BJ (cell line): ENCODE data around the gene MS4A6E. TPM values are rescaled to one million over a fixed set of nuclear protein-coding genes. Genes with fewer than 3 reads are reported as not detected.

Experiments used
- CTCF ChIA-PET: fragments of 350-600 bp; formaldehyde crosslinking; extraction: SDS; loops from one replicate; lab custom pipeline; 2021; ENCODE audit warnings: antibody characterized with exemption, inconsistent platforms; lab: Yijun Ruan, JAX
- POLR2A ChIA-PET: fragments of 300-600 bp; sonication (Branson Sonifier 250); formaldehyde crosslinking; extraction: SDS; loops from one replicate; lab custom pipeline; 2021; ENCODE audit warnings: antibody characterized with exemption; lab: Charles Lee
- DNase-seq: peaks from one replicate; pipeline ENCODE4 v3.0.0-alpha.2; 2011; ENCODE audit warnings: low read depth
- H3K27me3 ChIP-seq: 2 replicates; pipeline ENCODE4 v1.6.0; 2011; ENCODE audit warnings: low read length; ENCODE audit not compliant: control insufficient read depth, insufficient read depth
- H3K36me3 ChIP-seq: 2 replicates; pipeline ENCODE4 v1.5.1; 2011; ENCODE audit warnings: low read length; ENCODE audit not compliant: control insufficient read depth, insufficient read depth
- H3K4me3 ChIP-seq: 2 replicates; pipeline ENCODE4 v1.5.1; 2011; ENCODE audit warnings: low read depth, mild to moderate bottlenecking, control low read depth, low read length
- CTCF ChIP-seq: IDR thresholded peaks from 2 replicates; pipeline ENCODE4 v1.5.1; 2011; ENCODE audit warnings: low read depth, mild to moderate bottlenecking, control low read depth, inconsistent platforms, low read length, moderate library complexity; ENCODE audit not compliant: insufficient read depth
- polyA plus RNA-seq: library from polyadenylated mRNA; depleted of rRNA; stranded (reverse); fragments of >200 nt; gene quantifications from 2 replicates; pipeline ENCODE4 v1.2.3, GENCODE V29; 2011

Gene MS4A6E
- polyA plus RNA-seq, 1 experiment: not detected

GRCh38 chr11:60345489-60345888, 18.4 kb downstream of the MS4A6E start:
- no peak for DNase-seq
- Histone ChIP-seq H3K27me3 (no peaks in the 10 kb centered on the region), H3K4me3 (no peak overlapping the region), H3K36me3 (no peaks in the 10 kb centered on the region)
- ChIA-PET CTCF (interaction anchor here (1.2 kb wide), 1 partner anchor 11 kb away, joined by 3 read pairs; no protein-coding TSS in a partner anchor), POLR2A (no interaction called here)
- TF ChIP-seq CTCF: no peak

- no peaks in the 10 kb centered on the region for H3K36me3 ChIP-seq
- POLR2A ChIA-PET: no interaction called here
- no peaks in the 10 kb centered on the region for H3K27me3 ChIP-seq
- DNase-seq: no peak
- no peak for TF ChIP-seq CTCF
- CTCF ChIA-PET: no interaction called here
- no peak overlapping the region for H3K4me3 ChIP-seq
Observed at GRCh38 chr11:60347084-60347797, 20.2 kb downstream of the MS4A6E start.

GRCh38 chr11:60348116-60348515, 21.1 kb downstream of the MS4A6E start:
- Histone ChIP-seq H3K27me3 (no peaks in the 10 kb centered on the region), H3K36me3 (no peaks in the 10 kb centered on the region), H3K4me3 (no peak overlapping the region)
- ChIA-PET CTCF (interaction anchor here (1.6 kb wide), 1 partner anchor 15 kb away, joined by 6 read pairs; no protein-coding TSS in a partner anchor), POLR2A (no interaction called here)
- no peak for DNase-seq
- TF ChIP-seq CTCF: no peak

GRCh38 chr11:60349990-60350389, 22.9 kb downstream of the MS4A6E start:
- no peak for TF ChIP-seq CTCF
- Histone ChIP-seq H3K4me3 (no peak overlapping the region), H3K27me3 (no peaks in the 10 kb centered on the region), H3K36me3 (no peaks in the 10 kb centered on the region)
- POLR2A ChIA-PET: no interaction called here
- CTCF ChIA-PET: no interaction called here
- DNase-seq: no peak

- Histone ChIP-seq H3K36me3 (no peaks in the 10 kb centered on the region), H3K27me3 (no peaks in the 10 kb centered on the region), H3K4me3 (no peak overlapping the region)
- DNase-seq: no peak
- no peak for TF ChIP-seq CTCF
- ChIA-PET POLR2A (no interaction called here), CTCF (no interaction called here)
Observed at GRCh38 chr11:60357771-60358170, 30.7 kb downstream of the MS4A6E start.
